Body of pancreas (tissue), 4 donors: ENCODE data around the gene FOXC1. TPM values are rescaled to one million over a fixed set of nuclear protein-coding genes. Genes with fewer than 3 reads are reported as not detected.

Source experiments
- ATAC-seq: fragments of 150-250 bp; one replicate; pipeline ENCODE4 v1.9.1; 2016
- DNase-seq, 4 donors: peaks; one replicate each; pipeline ENCODE4 v3.0.0-alpha.2; 2019
- H3K27ac ChIP-seq, 4 donors: fragments of 200-600 bp; sonication (generic); 1 replicate in 3 of 4; 2 replicates in 1 of 4; pipeline versions ENCODE4 v1.5.1 to v1.6.1; 2016 to 2019; ENCODE audit warnings: mild to moderate bottlenecking in 1 of 4, mixed read lengths in 1 of 4, moderate library complexity in 1 of 4
- H3K27me3 ChIP-seq, 2 donors: fragments of 200-600 bp; sonication (generic); one replicate each; pipeline ENCODE4 v1.6.0; 2016; ENCODE audit warnings: mild to moderate bottlenecking in 1 of 2
- H3K36me3 ChIP-seq, 2 donors: fragments of 200-600 bp; sonication (generic); replicated peaks in 1 of 2; 2 replicates each; pipeline ENCODE4 v1.5.1; 2016; ENCODE audit warnings: low read depth in 2 of 2; ENCODE audit not compliant: insufficient read depth in 1 of 2
- H3K4me1 ChIP-seq: fragments of 200-600 bp; sonication (generic); one replicate; pipeline ENCODE4 v1.6.0; 2016
- H3K4me3 ChIP-seq, 2 donors: fragments of 200-600 bp; sonication (generic); 1 replicate in 1 of 2; 2 replicates in 1 of 2; pipeline ENCODE4 v1.5.1; 2016 to 2019
- H3K9me3 ChIP-seq, 3 donors: fragments of 200-600 bp; sonication (generic); 1 replicate in 2 of 3; 2 replicates in 1 of 3; pipeline ENCODE4 v1.5.1; 2016
- CTCF ChIP-seq, 7 experiments: fragments of 450-650 bp in 4 of 7; fragments of 200-600 bp in 3 of 7; sonication (generic) in 3 of 7; IDR thresholded peaks; one replicate each; pipeline ENCODE4 v1.5.1; 2016 to 2019; ENCODE audit warnings: antibody characterized with exemption in 7 of 7
- POLR2A ChIP-seq, 3 donors: fragments of 450-650 bp; IDR thresholded peaks; one replicate each; pipeline ENCODE4 v1.6.1; 2016; ENCODE audit warnings: antibody characterized with exemption in 3 of 3, mild to moderate bottlenecking in 2 of 3
- WGBS, 2 donors: methylation state at CpG; one replicate each; pipeline ENCODE4 v1.1.5; 2017; 5-methylcytosine and 5-hydroxymethylcytosine counted together
- intact Hi-C: fragments of 100-400 bp; cut with DNase I; formaldehyde crosslinking; loops from one replicate; pipeline ENCODE4 v1.15.1; 2023
- total RNA-seq, 2 donors: library from RNA; depleted of rRNA; stranded (reverse); fragments of >200 nt; gene quantifications; one replicate each; pipeline ENCODE4 v1.1.0, GENCODE V29; 2016

FOXC1 gene
- total RNA-seq, 2 donors from 2014 or later: 2.0 to 3.6 TPM

GRCh38 chr6:1620504-1621069 is 10.9 kb downstream of the FOXC1 start:
- no peaks in the 10 kb centered on the region for H3K27me3 ChIP-seq
- TF ChIP-seq CTCF (IDR thresholded peaks at IDR 0.05): no peak
- no peak for TF ChIP-seq POLR2A (IDR thresholded peaks at IDR 0.05)
- ATAC-seq (no peak), DNase-seq (no peak)
- intact Hi-C loops: no loop called here
- H3K27ac ChIP-seq: no peak overlapping the region
- H3K4me1 ChIP-seq: peaks cover 10% of the 10 kb centered on the region
- 66 to 85% methylated on average over 16 to 39 of the region's 50 CpGs for WGBS, 2 donors
- no peaks in the 10 kb centered on the region for H3K36me3 ChIP-seq
- no peaks in the 10 kb centered on the region for H3K9me3 ChIP-seq
- no peak overlapping the region for H3K4me3 ChIP-seq

- Histone ChIP-seq H3K27me3 (no peaks in the 10 kb centered on the region), H3K27ac (no peak overlapping the region), H3K4me1 (peaks cover 10% of the 10 kb centered on the region), H3K36me3 (no peaks in the 10 kb centered on the region), H3K4me3 (no peak overlapping the region), H3K9me3 (no peaks in the 10 kb centered on the region)
- intact Hi-C loops: no loop called here
- WGBS, 2 donors: 97% methylated on average over 30 of the region's 30 CpGs
- ATAC-seq: no peak
- TF ChIP-seq POLR2A (IDR thresholded peaks at IDR 0.05) (no peak), CTCF (IDR thresholded peaks at IDR 0.05) (no peak)
- DNase-seq: no peak
These were observed 11.5 kb downstream of the FOXC1 start for GRCh38 chr6:1621070-1621701.

- ATAC-seq (no peak), DNase-seq (no peak)
- H3K36me3 ChIP-seq: no peaks in the 10 kb centered on the region
- H3K9me3 ChIP-seq: no peaks in the 10 kb centered on the region
- 91 to 94% methylated on average over 12 to 15 of the region's 15 CpGs for WGBS, 2 donors
- no peaks in the 10 kb centered on the region for H3K27me3 ChIP-seq
- intact Hi-C loops: no loop called here
- peaks cover 10% of the 10 kb centered on the region for H3K4me1 ChIP-seq
- H3K27ac ChIP-seq: no peak overlapping the region
- no peak overlapping the region for H3K4me3 ChIP-seq
- TF ChIP-seq POLR2A (IDR thresholded peaks at IDR 0.05) (no peak), CTCF (IDR thresholded peaks at IDR 0.05) (no peak)
These were observed 12.6 kb downstream of the FOXC1 start for GRCh38 chr6:1622220-1622850.

GRCh38 chr6:1622851-1623768 is 13.4 kb downstream of the FOXC1 start:
- Histone ChIP-seq H3K4me3 (no peak overlapping the region), H3K36me3 (no peaks in the 10 kb centered on the region), H3K9me3 (no peaks in the 10 kb centered on the region), H3K27ac (no peak overlapping the region), H3K4me1 (peaks cover 10% of the 10 kb centered on the region), H3K27me3 (no peaks in the 10 kb centered on the region)
- DNase-seq (no peak), ATAC-seq (no peak)
- TF ChIP-seq POLR2A (IDR thresholded peaks at IDR 0.05) (no peak), CTCF (IDR thresholded peaks at IDR 0.05) (no peak)
- WGBS, 2 donors: 95 to 97% methylated on average over 8 of the region's 8 CpGs
- intact Hi-C loops: no loop called here
